HG02852 (cell line): Measurements from ENCODE around the gene DPEP2.
"Not testable (repeated sequence)": the region's sequence is repeated elsewhere in the genome, so short reads cannot be mapped to it uniquely, and the experiment has no call there.

ENCODE experiments used
- ATAC-seq: cut with Tn5 transposase; IDR thresholded peaks from one replicate; pipeline ENCODE4 v1.9.1; 2021; ENCODE audit warnings: mild to moderate bottlenecking, moderate library complexity; ENCODE audit not compliant: unreplicated experiment

DPEP2 gene, protein sequence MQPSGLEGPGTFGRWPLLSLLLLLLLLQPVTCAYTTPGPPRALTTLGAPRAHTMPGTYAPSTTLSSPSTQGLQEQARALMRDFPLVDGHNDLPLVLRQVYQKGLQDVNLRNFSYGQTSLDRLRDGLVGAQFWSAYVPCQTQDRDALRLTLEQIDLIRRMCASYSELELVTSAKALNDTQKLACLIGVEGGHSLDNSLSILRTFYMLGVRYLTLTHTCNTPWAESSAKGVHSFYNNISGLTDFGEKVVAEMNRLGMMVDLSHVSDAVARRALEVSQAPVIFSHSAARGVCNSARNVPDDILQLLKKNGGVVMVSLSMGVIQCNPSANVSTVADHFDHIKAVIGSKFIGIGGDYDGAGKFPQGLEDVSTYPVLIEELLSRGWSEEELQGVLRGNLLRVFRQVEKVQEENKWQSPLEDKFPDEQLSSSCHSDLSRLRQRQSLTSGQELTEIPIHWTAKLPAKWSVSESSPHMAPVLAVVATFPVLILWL

DNA sequence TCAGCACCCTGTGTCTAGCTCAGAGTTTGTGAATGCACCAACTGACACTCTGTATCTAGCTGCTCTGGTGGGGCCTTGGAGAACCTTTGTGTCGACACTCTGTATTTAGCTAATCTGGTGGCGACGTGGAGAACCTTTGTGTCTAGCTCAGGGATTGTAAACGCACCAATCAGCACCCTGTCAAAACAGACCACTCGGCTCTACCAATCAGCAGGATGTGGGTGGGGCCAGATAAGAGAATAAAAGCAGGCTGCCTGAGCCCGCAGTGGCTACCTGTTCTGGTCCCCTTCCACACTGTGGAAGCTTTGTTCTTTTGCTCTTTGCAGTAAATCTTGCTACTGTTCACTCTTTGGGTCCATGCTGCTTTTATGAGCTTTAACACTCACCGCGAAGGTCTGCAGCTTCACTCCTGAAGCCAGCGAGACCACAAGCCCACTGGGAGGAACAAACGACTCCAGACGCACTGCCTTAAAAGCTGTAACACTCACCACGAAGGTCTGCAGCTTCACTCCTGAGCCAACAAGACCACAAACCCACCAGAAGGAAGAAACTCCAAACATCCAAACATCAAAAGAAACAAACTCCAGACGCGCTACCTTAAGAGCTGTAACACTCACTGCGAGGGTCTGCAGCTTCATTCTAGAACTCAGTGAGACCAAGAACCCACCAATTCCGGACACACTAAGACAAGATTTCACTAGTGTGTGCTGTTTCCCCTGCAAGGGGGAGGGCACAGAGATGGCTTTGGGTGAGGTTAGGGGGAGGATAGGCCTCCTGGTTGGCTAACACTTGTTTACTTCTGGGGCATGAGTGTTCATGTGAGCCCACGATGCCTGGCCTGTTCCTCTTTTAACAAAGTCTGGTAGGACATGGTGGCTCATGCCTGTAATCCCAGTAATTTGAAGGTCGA is at the start of gene DPEP2:
DPEP2 (minus strand) TSS at position 706 of the 910 bp plus-strand sequence. CDS start 6,272 bp downstream, outside the sequence.
- not testable (repeated sequence) for ATAC-seq

DNA sequence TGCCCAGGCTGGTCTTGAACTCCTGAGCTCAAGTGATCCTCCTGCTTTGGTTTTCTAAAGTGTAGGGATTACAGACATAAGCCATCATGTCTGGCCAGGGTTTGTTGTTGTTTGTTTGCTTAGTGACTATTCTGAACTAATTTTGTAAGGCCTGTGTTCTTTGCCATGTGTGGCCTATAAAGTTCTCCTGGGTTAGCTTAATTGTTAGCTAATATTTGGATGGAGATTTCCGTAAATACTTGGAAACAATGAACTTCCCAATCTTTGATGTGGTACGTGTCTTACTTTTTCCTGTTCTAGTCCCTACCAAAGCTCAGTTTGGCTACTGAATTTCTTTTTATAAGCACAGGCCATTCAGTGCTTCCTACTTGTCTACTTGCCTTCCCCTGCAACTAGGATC is 48.7 kb upstream of the DPEP2 start:
- no peak for ATAC-seq

DNA sequence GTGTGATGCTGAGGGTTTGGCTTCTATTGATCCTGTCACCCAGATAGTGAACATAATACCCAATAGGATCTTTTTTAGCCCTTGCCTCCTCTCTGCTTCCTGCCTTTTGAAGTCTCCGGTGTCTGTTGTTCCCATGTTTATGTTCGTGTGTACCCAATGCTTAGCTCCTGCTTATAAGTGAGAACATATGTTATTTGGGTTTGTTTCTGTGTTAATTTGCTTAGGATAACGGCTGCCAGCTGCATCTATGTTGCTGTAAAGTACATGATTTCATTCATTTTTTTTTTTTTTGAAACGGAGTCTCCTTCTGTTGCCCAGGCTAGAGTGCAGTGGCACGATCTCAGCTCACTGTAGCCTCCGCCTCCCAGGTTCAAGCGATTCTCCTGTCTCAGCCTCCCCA is 46.8 kb upstream of the DPEP2 start:
- no peak for ATAC-seq

DNA sequence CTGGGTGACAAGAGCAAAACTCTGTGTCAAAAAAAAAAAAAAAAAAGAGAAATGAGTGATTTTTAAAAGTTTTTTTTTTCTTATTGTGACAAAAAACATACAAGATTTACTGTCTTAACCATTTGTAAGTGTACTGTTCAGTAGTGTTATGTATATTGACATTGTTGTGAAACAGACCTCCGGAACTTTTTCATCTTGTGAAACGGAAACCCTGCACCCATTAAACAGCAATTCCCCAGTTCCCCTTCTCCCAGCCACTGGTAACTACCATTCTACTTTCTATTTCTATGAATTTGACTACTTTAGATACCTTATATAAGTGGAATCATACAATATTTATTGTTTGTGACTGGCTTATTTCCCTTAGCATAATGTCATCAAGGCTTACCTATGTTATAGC is 42.5 kb upstream of the DPEP2 start:
- ATAC-seq = no peak

DNA sequence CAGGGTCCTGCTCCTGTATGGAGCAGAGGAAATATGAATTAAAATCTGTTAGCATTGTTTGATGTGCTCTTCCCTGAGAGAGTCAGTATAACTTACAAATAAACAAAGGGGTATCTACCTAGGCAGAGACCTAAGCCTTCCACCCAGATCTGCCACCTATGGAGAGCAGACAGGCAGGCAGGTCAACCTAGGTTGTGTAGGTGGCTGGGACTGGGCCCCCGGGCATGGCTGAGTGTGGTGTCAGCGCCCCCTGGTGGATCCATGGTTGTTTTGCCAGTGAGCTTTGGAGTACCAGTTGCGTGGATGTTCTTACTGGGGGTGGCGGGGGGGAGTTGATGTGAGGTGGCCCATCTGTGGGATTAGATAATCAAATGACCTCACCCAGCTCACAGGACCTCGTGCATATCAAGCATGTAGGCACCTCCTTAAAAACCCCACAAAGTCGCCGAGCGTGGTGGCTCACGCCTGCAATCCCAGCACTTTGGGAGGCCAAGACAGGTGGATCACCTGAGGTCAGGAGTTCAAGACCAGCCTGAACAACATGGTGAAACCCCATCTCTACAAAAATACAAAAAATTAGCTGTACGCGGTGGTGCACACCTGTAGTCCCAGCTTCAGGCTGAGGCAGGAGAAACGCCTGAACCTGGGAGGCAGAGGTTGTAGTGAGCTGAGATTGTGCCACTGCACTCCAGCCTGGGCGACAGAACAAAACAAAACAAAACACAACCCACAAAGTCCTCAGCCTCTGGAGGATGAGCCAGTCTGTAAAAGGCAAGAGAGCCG is 41.4 kb upstream of the DPEP2 start:
- ATAC-seq = peak; percentile 75

DNA sequence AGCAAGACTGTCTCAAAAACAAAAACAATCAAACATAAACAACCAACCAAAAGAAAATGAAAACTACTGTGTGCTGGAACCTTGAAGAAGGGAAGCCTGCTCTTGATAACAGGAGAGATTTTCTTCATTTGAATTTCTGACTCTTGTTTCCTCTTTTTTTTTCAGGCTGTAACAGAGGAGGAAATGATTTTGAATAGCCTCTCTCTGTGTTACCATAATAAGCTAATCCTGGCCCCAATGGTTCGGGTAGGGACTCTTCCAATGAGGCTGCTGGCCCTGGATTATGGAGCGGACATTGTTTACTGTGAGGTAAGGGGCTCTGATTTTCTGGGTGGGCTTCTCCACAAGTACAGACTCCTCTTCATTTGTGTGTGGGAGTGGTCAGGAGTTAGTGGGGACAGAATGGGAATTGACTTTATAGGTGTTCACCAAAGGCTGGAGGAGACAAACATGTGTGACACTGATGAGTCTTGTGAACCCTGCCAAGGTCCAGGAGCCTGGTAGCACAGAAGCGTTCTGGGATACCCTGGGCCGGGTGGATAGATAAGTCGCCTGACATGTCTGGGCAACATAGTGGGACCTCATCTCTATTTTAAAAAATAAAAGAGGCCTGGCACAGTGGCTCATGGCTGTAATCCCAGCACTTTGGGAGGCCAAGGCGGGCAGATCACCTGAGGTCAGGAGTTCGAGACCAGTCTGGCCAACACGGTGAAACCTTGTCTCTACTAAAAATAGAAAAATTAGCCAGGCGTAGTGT is 38.7 kb upstream of the DPEP2 start:
- ATAC-seq = peak; percentile 48

DNA sequence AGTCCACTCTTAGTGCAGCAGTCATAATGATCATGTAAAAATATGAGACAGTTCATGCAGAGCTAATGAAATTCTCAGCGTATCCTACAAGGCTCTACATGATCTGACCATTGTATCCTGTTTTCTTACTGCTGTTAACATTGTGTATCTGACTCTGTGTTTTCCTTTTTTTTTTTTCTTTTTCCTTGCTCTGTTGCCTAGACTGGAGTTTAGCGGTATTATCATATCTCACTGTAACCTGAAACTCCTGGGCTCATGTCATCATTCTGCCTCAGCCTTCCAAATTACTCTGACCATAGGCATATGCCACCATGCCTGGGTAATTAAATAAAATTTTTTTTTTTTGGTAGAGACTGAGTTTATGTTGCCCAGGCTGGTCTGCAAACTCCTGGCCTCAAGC is 35.9 kb upstream of the DPEP2 start:
- ATAC-seq = no peak

DNA sequence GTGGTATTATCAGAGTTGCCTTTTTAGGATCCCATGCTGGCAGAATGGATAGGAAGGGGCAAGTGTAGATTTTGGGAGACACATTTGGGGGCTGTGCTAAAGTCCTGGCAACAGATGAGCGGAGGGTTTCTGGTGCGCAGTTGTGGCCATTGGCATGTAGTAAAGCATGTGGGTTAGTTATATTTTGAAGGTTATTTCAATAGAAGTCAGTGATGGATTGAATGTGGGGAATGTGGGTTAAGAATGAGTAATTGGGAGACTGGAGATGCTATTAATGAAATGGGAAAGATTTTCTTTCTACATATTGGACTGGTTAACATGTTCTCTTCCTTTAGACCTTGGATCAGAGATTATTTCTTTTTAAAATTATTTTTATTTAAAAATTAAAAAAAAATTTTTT is 33.8 kb upstream of the DPEP2 start:
- ATAC-seq = no peak

DNA sequence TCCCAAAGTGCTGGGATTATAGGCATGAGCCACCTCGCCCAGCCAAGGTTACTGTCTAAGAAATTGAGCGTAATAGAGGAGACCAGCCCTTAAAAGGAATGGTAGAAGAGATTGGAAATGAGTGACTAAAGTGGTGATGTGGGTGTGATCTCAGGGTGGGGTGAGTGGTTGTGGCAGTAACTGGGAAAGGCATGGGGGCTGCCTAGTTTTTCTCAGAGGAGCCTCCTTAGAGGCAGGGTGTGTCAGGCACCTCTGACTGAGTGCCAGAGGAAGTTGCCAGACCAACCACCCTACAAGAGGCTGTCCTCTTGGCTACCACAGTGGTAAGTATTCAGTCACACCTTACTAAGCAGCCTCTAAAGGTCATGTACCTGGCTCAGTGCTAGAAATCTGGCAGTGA is 32.7 kb upstream of the DPEP2 start:
- ATAC-seq = no peak

DNA sequence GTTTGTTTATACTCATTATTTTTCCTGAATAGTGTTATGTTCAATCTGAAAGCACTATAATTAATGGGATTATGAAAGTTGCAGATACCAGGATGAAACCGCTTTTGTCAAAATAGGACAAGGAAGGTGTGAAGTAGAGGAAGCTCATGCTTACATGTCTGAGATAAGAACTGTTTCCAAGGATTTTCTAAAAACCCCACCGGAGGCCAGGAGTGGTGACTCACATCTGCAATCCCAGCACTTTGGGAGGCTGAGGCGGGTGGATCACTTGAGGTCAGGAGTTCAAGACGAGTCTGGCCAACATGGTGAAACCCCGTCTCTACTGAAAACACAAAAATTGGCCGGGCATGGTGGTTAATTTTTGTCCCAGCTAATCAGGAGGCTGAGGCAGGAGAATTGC is 30.8 kb upstream of the DPEP2 start:
- not testable (repeated sequence) for ATAC-seq

DNA sequence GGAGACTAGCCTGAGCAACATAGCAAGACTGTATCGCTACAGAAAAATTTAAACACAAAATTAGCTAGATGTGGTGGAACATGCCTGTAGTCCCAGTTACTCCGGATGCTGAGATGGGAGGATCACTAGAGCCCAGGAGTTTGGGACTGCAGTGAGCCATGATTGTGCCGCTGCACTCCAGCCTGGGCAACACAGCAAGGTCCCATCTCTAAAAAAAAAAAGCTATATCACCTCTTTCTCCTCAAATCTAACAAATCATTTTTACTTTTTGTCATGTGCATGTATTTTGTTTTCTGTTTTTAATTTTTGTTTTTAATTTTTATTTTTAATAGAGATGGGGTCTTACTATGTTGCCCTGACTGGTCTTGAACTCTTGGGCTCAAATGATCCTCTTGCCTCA is 29.7 kb upstream of the DPEP2 start:
- no peak for ATAC-seq

DNA sequence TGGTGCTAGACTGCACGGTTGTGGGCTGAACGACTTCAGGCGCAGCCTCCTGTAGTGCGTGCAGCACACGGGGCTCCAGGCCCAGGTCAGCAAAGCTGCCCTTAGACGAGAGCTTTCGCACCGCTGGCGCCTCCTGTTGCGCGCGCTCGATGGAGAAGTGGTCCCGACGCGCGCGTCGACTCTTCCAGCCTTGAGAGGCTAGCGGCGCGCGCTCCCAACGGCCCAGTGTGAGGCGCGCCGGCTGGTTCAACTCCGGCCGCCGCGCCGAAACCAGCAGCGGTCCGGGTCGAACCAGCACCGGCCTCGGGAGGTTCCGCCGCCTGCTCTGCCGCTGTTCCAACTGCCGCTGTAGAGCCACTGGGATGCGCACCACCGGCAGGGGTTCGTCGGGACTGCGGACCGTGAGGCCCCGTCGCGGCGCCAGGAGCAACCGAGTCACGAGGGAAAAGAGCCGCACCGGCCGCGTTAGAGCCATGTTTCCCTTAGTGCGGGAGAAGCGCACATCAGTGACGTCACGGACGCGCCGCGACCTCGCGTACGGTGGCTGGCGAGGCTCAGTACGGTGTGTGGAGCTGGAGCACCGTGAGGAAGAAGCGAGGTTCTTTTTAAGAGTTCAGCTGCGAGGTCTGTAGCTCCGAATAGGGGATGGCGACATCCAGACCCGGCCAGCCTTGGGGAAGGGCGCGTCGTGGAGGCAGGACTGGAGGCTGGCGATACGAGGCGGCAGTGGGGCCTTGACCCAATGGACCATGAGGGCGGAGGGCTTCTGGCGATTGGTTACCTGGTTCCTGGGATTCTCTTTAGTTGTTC is 23.6 kb upstream of the DPEP2 start, which contains the start of the genes DDX28 and DUS2:
DDX28 (minus strand) TSS at position 505 of the 810 bp plus-strand sequence; CDS start at position 475, 30 bp downstream.
DUS2 (plus strand) TSS at position 557 of the 810 bp plus-strand sequence. CDS start 14,740 bp downstream, outside the sequence.
- no peak for ATAC-seq

DNA sequence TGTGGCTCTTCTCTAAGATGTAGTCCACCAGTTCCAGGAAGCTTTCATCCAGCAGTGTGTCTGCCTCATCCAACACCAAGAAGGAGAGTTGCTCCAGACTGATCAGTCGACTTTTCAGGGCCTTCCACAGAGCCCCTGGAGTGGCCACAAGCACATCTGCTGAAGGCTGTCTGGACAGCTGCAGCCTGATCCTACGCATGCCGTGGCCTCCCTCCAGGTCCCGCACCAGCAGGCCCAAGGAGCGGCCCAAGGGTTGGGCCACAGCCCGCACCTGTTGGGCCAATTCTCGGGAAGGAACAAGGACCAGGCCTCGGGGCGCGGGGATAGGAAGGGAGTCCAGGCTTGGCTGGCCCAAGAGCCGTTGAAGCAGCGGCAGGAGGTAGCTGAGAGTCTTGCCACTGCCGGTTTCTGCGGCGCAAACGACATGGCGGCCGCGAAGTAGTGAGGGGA is 23.0 kb upstream of the DPEP2 start:
- no peak for ATAC-seq

DNA sequence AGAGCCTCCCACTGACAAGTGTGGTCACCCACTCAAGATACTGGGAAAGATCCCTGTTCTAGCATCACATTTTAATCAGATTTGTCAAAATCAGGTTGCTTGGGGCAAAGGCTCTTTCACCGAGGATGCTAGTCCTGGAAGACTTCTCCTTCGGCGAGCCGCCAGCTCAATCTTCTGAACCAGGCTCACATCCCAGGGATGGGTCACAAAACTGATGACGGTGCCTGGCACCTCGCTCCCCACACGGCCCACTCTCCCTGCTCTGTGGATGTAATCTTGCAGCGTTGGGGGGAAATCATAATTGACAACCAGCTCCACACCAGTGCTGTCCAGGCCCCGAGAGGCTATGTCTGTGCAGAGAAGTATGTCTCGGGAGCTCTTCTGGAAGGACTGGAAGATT is 22.2 kb upstream of the DPEP2 start:
- ATAC-seq = no peak

DNA sequence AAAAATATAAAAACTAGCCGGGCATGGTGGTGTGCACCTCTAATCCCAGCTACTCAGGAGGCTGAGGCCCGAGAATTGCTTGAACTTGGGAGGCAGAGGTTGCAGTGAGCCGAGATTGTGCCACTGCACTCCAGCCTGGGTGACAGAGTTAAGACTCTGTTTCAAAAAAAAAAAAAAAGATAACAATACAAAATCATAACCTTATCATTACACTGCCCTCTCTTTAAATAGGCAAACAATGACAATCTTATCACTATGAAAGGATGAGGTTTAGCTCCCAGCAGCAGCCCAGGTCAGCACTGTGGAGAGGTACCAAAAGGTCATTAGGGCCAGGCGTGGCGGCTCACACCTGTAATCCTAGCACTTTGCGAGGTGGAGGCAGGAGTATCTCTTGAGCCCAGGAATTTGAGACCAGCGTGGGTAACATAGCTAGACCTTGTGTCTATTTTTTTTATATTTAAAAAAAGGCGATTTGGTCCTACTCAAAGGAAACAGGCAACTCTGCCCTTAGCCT is 19.9 kb upstream of the DPEP2 start:
- no peak for ATAC-seq

DNA sequence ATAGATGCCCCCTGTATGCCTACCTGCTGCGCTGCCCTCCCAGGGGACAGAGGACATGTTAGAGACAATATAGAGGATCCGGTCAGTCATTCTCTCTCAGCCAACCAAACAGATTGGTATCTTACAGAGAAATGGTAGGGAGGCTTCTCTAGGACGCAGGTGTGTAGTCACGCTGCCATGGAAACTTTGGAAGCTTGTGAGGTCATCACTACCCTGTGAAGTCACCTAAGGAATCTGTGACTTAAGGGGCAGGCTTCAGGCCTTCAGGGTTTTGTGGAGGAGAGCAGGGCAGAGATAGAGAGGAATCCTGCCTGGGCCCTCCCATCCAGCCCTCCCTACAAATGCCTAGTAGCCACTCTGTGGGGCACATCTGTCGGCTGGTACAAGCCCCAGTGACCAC is 16.4 kb upstream of the DPEP2 start, which contains the start of gene DPEP2NB:
DPEP2NB (minus strand) TSS at position 231 of the 400 bp plus-strand sequence; CDS start at position 90, 141 bp downstream.
- no peak for ATAC-seq

DNA sequence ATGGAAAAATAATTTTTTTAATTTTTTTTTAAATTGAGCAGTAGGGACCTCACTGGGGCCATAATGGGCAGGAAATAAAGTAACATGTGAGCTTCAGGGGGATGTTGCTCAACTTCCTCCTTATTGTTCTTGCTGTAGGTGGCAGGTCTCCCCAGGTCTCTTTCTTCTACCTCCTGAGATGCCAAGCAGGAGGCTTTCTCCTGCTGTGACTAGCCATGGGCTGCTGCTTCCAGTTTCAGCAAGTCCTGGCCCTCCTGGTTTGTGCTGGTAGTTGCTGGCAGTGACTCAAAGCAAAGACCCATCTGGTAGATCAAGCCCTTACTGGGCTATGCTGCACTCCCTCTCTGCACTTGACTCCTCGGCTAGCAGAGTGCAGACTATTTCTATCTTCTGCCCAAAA is 14.2 kb upstream of the DPEP2 start:
- no peak for ATAC-seq

DNA sequence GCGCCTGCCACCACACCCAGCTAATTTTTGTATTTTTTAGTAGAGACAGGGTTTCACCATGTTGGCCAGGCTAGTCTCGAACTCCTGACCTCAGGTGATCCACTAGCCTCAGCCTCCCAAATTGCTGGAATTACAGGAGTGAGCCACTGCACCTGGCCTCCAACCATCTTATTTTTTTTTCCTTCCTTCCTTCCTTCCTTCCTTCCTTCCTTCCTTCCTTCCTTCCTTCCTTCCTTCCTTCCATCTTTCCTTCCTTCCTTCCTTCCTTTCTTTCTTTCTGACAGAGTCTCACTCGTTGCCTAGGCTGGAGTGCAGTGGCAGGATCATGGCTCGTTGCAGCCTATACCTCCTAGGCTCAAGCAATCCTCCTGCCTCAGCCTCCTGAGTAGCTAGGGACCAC is 10.6 kb upstream of the DPEP2 start:
- not testable (repeated sequence) for ATAC-seq
